Sigmoid colon (tissue), 7 donors: ENCODE measurements around the gene AIG1. TPM values are rescaled to one million over a fixed set of nuclear protein-coding genes. Genes with fewer than 3 reads are reported as not detected.

Experiments used
- DNase-seq: peaks from one replicate; pipeline ENCODE4 v3.0.0-alpha.2; 2019
- H3K27ac ChIP-seq, 4 donors: fragments of 200-600 bp; sonication (generic); one replicate each; pipeline ENCODE4 v1.5.1; 2016 to 2019; ENCODE audit warnings: mild to moderate bottlenecking in 1 of 4
- H3K27me3 ChIP-seq, 3 donors: fragments of 200-600 bp; sonication (generic); one replicate each; pipeline ENCODE4 v1.5.1; 2019; ENCODE audit warnings: mild to moderate bottlenecking in 1 of 3
- H3K36me3 ChIP-seq, 4 donors: fragments of 200-600 bp; sonication (generic); one replicate each; pipeline ENCODE4 v1.5.1; 2016 to 2019
- H3K4me1 ChIP-seq, 4 donors: fragments of 200-600 bp; sonication (generic); one replicate each; pipeline ENCODE4 v1.5.1; 2017 to 2019
- H3K4me3 ChIP-seq, 4 donors: fragments of 200-600 bp; sonication (generic); one replicate each; pipeline ENCODE4 v1.5.1; 2017 to 2019; ENCODE audit warnings: mild to moderate bottlenecking in 2 of 4, moderate library complexity in 1 of 4
- H3K9me3 ChIP-seq, 4 donors: fragments of 200-600 bp in 3 of 4; sonication (generic) in 3 of 4; one replicate each; pipeline versions ENCODE4 v1.5.1 to v1.6.1; 2013 to 2019
- CTCF ChIP-seq, 4 experiments: fragments of 450-650 bp in 3 of 4; fragments of 200-600 bp in 1 of 4; IDR thresholded peaks; one replicate each; pipeline ENCODE4 v1.5.1; 2016 to 2019; ENCODE audit warnings: antibody characterized with exemption in 4 of 4, mild to moderate bottlenecking in 3 of 4, moderate library complexity in 2 of 4
- EP300 ChIP-seq, 4 donors: sonication (generic); formaldehyde crosslinking; IDR thresholded peaks; one replicate each; pipeline ENCODE4 v1.6.1; 2017; ENCODE audit warnings: antibody characterized with exemption in 4 of 4
- POLR2A ChIP-seq, 2 donors: fragments of 450-650 bp; IDR thresholded peaks; one replicate each; pipeline ENCODE4 v1.6.1; 2016; ENCODE audit warnings: antibody characterized with exemption in 2 of 2, mild to moderate bottlenecking in 2 of 2, moderate library complexity in 2 of 2
- POLR2AphosphoS5 ChIP-seq, 4 donors: sonication (generic); formaldehyde crosslinking; IDR thresholded peaks; one replicate each; pipeline ENCODE4 v1.6.1; 2017; ENCODE audit warnings: antibody characterized with exemption in 4 of 4
- WGBS, 2 donors: extraction: QIAGEN DNeasy Blood & Tissue Kit; methylation state at CpG; one replicate each; pipeline ENCODE4 v1.1.7; 2013; 5-methylcytosine and 5-hydroxymethylcytosine counted together
- intact Hi-C: fragments of 100-400 bp; cut with DNase I; formaldehyde crosslinking; loops from one replicate; pipeline ENCODE4 v1.15.1; 2023
- polyA plus RNA-seq, 3 donors: library from polyadenylated mRNA; stranded (reverse); fragments of 200-250 nt; gene quantifications; one replicate each; pipeline ENCODE4 v1.2.3, GENCODE V29; 2013
- total RNA-seq, 4 donors: library from RNA; depleted of rRNA; stranded (reverse); fragments of >200 nt; gene quantifications; one replicate each; pipeline ENCODE4 v1.1.0, GENCODE V29; 2016
- donor health status: healthy with polysubstance abuse.
- donor health status: Bipolar disorder and iron deficiency.
- donor health status: healthy.

The AIG1 gene
- total and polyA plus RNA-seq, 7 donors = 10.9 to 30.7 (median 20.6) TPM

- WGBS, 2 donors = 81 to 93% methylated on average over 3 of the region's 3 CpGs
- intact Hi-C loops = no loop called here
- Histone ChIP-seq H3K27ac (no peak overlapping the region), H3K4me3 (no peak overlapping the region), H3K4me1 (no peaks in the 10 kb centered on the region), H3K36me3 (no peaks in the 10 kb centered on the region), H3K27me3 (no peaks in the 10 kb centered on the region), H3K9me3 (no peaks in the 10 kb centered on the region)
- DNase-seq = no peak
- no peak for TF ChIP-seq CTCF (IDR thresholded peaks at IDR 0.05)
- TF ChIP-seq POLR2AphosphoS5 (IDR thresholded peaks at IDR 0.05) = no peak
- TF ChIP-seq EP300 (IDR thresholded peaks at IDR 0.05) = no peak
- TF ChIP-seq POLR2A (IDR thresholded peaks at IDR 0.05) = no peak
Observed at GRCh38 chr6:143090314-143091044, 29.8 kb downstream of the AIG1 start.

- DNase-seq = no peak
- TF ChIP-seq POLR2AphosphoS5 (IDR thresholded peaks at IDR 0.05) (no peak), EP300 (IDR thresholded peaks at IDR 0.05) (no peak), POLR2A (IDR thresholded peaks at IDR 0.05) (no peak), CTCF (IDR thresholded peaks at IDR 0.05) (no peak)
- H3K27me3 ChIP-seq = no peaks in the 10 kb centered on the region
- H3K9me3 ChIP-seq = no peaks in the 10 kb centered on the region
- no peaks in the 10 kb centered on the region for H3K36me3 ChIP-seq
- intact Hi-C loops = no loop called here
- no peak overlapping the region for H3K4me3 ChIP-seq
- no peak overlapping the region for H3K27ac ChIP-seq
- 97% methylated on average over 2 of the region's 2 CpGs for WGBS, 2 donors
- no peaks in the 10 kb centered on the region for H3K4me1 ChIP-seq
Observed at GRCh38 chr6:143092768-143093167, 32.1 kb downstream of the AIG1 start.

GRCh38 chr6:143093290-143093689 lies 32.6 kb downstream of the AIG1 start:
- no peak for TF ChIP-seq POLR2AphosphoS5 (IDR thresholded peaks at IDR 0.05)
- no peak for TF ChIP-seq POLR2A (IDR thresholded peaks at IDR 0.05)
- no peak for TF ChIP-seq EP300 (IDR thresholded peaks at IDR 0.05)
- no peak for TF ChIP-seq CTCF (IDR thresholded peaks at IDR 0.05)
- Histone ChIP-seq H3K4me1 (no peaks in the 10 kb centered on the region), H3K4me3 (no peak overlapping the region), H3K36me3 (no peaks in the 10 kb centered on the region), H3K9me3 (no peaks in the 10 kb centered on the region), H3K27ac (no peak overlapping the region), H3K27me3 (no peaks in the 10 kb centered on the region)
- no peak for DNase-seq
- intact Hi-C loops = no loop called here
- WGBS, 2 donors = 79 to 89% methylated on average over 2 of the region's 2 CpGs

- no peak overlapping the region for H3K4me3 ChIP-seq
- H3K36me3 ChIP-seq = no peaks in the 10 kb centered on the region
- H3K27me3 ChIP-seq = no peaks in the 10 kb centered on the region
- no peak for TF ChIP-seq POLR2A (IDR thresholded peaks at IDR 0.05)
- no peak for TF ChIP-seq EP300 (IDR thresholded peaks at IDR 0.05)
- TF ChIP-seq POLR2AphosphoS5 (IDR thresholded peaks at IDR 0.05) = no peak
- TF ChIP-seq CTCF (IDR thresholded peaks at IDR 0.05) = no peak
- no peaks in the 10 kb centered on the region for H3K9me3 ChIP-seq
- intact Hi-C loops = no loop called here
- H3K27ac ChIP-seq = no peak overlapping the region
- no peaks in the 10 kb centered on the region for H3K4me1 ChIP-seq
- 93 to 94% methylated on average over 2 of the region's 2 CpGs for WGBS, 2 donors
- DNase-seq = no peak
Observed at GRCh38 chr6:143096403-143096802, 35.7 kb downstream of the AIG1 start.
